K562 (cell line): ENCODE measurements around the gene PDZRN3.

ENCODE experiments used
- CTCF ChIP-seq, 3 experiments: IDR thresholded peaks in 2 of 3; conservative IDR thresholded peaks in 1 of 3; 2 replicates each; pipeline ENCODE4 v1.5.1; 2011 to 2012; ENCODE audit warnings: low read length in 3 of 3, mild to moderate bottlenecking in 3 of 3, control low read depth in 2 of 3, improper control_type of control experiment in 1 of 3, inconsistent platforms in 1 of 3, low read depth in 1 of 3, mixed read lengths in 1 of 3, moderate library complexity in 1 of 3; ENCODE audit not compliant: insufficient read depth in 2 of 3
- POLR2A ChIP-seq: fragments of 450-650 bp; conservative IDR thresholded peaks from 2 replicates; pipeline ENCODE4 v1.6.1; 2016
- SMARCE1 ChIP-seq: fragments of 450-650 bp; IDR thresholded peaks from 2 replicates; pipeline ENCODE4 v1.7.1; 2016; ENCODE audit warnings: mild to moderate bottlenecking

GRCh38 chr3:73521734-73522336 is 102.9 kb downstream of the PDZRN3 start:
- TF ChIP-seq POLR2A (no peak), CTCF (IDR thresholded peaks at IDR 0.05 in 2 of 3, conservative IDR thresholded peaks at IDR 0.05 in 1 of 3; ENCODE audit: insufficient read depth in 2 of 3, low read depth in 1 of 3, low read length in 3 of 3) (no peak), SMARCE1 (no peak)
